Dendritic cell treated with granulocyte-macrophage colony-stimulating factor and Interleukin-4, amounts not matched to agents 40 ng/mL and 50 ng/mL, for 4 days (primary cell): Measurements from ENCODE around the gene ALDH1A1.
A peak's percentile ranks its signal among the peaks of the same experiment; 100 is the strongest.

Source experiments
- H3K27ac Mint-ChIP-seq: one replicate; pipeline ENCODE4 v1.8.0; 2022; ENCODE audit warnings: mild to moderate bottlenecking, mixed read lengths
- H3K27me3 Mint-ChIP-seq: one replicate; pipeline ENCODE4 v1.8.0; 2022; ENCODE audit warnings: mild to moderate bottlenecking, mixed read lengths
- H3K36me3 Mint-ChIP-seq: one replicate; pipeline ENCODE4 v1.8.0; 2022; ENCODE audit warnings: low read depth, mixed read lengths
- H3K4me1 Mint-ChIP-seq: one replicate; pipeline ENCODE4 v1.8.0; 2022; ENCODE audit warnings: low read depth, mixed read lengths
- H3K4me3 Mint-ChIP-seq: one replicate; pipeline ENCODE4 v1.8.0; 2022; ENCODE audit warnings: mild to moderate bottlenecking, moderate library complexity, mixed read lengths
- H3K9me3 Mint-ChIP-seq: one replicate; pipeline ENCODE4 v1.8.0; 2022; ENCODE audit warnings: mixed read lengths
- intact Hi-C: fragments of 100-400 bp; cut with micrococcal nuclease; formaldehyde crosslinking; loops from one replicate; pipeline ENCODE4 v1.15.0; 2022

ALDH1A1 gene

DNA sequence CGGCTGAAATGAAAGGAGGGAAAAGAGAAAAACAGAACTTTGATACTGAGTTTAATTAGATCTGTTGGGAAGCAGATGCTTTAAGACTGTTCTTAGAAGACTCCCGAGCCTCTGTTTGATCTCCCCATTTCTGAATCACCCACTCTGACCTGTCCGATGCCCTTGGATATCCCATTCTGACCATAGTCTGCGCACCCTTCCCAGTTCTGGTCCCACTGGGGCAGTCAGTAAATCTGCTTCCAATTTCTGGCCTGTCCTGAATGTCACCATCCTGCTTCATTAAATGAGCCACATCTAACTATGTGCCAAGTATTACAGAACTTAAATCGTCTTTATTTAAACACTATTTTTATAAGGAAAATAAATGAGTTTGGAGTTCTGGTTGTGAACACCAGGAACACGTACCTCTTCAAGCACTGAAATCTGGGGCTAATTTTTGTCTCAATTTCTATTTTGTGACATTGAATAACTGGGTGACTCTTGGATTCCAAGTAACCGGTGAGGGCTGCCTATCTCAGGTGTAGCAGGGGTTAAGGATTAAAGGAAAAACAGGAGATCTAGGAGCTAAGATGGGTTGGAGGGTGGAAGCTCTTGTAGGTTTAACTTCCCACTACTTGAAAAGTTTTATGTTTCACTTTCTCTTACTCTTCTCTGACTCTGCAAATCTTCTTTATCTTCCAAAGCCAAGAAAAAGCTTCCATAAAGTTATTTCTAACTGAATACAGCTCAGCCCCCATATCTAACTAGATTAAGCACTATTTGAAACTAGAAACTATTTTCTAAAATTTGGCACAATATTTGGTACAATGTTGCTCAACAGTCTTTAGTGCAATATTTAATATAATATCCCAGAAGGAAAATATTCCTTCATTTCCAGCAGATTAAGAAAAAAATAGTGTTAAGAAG lies 40.1 kb downstream of the ALDH1A1 start:
- Mint-ChIP-seq H3K9me3 (no peaks in the 10 kb centered on the region), H3K4me3 (no peak overlapping the region), H3K36me3 (peaks cover 10% of the 10 kb centered on the region), H3K27ac (no peak overlapping the region), H3K4me1 (peaks cover 9% of the 10 kb centered on the region), H3K27me3 (no peaks in the 10 kb centered on the region)
- intact Hi-C loops, result no loop called here

- H3K27me3 Mint-ChIP-seq, result no peaks in the 10 kb centered on the region
- no peaks in the 10 kb centered on the region for H3K9me3 Mint-ChIP-seq
- no peak overlapping the region for H3K4me3 Mint-ChIP-seq
- intact Hi-C loops, result no loop called here
- H3K27ac Mint-ChIP-seq, result no peak overlapping the region
- peaks cover 17% of the 10 kb centered on the region for H3K4me1 Mint-ChIP-seq
- H3K36me3 Mint-ChIP-seq, result peaks cover 10% of the 10 kb centered on the region
Measured at GRCh38 chr9:72911816-72912215, 41.0 kb downstream of the ALDH1A1 start.

DNA sequence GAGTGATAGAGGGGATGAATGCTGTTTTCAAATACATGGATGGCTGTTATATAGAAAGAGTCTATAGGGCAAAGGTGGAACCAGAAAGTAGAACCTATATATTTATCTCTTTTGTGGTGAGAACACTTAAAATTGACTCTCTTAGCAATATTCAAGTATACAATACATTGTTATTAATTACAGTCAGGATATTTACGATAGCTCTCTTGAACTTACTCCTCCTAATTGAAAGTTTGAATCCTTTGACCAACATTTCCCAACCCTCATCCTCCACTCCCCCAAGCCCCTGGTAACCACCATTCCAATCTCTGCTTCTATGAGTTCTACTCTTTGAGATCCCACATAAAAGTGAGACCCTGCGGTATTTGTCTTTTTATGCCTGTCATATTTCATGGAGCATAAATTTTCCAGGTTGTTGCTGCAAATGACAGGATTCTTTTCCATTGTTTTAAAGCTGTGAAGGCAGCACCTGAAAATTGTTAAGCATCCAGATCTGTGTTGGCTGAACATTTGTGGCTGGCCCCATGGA lies 41.5 kb downstream of the ALDH1A1 start:
- Mint-ChIP-seq H3K27ac (no peak overlapping the region), H3K9me3 (no peaks in the 10 kb centered on the region), H3K27me3 (no peaks in the 10 kb centered on the region), H3K4me3 (no peak overlapping the region), H3K4me1 (peaks cover 20% of the 10 kb centered on the region), H3K36me3 (peaks cover 6% of the 10 kb centered on the region)
- intact Hi-C loops, result no loop called here

GRCh38 chr9:72909428-72909827 lies 43.4 kb downstream of the ALDH1A1 start:
- no peaks in the 10 kb centered on the region for H3K27me3 Mint-ChIP-seq
- H3K4me1 Mint-ChIP-seq, result peaks cover 25% of the 10 kb centered on the region
- intact Hi-C loops, result loop anchor here (5.0 kb wide), 1 partner anchor 43 kb away; the partner anchor contains the start of gene ALDH1A1
- no peak overlapping the region for H3K4me3 Mint-ChIP-seq
- no peak overlapping the region for H3K27ac Mint-ChIP-seq
- H3K36me3 Mint-ChIP-seq, result no peaks in the 10 kb centered on the region
- H3K9me3 Mint-ChIP-seq, result no peaks in the 10 kb centered on the region

- intact Hi-C loops, result loop anchor here (5.0 kb wide), 1 partner anchor 45 kb away; the partner anchor contains the start of gene ALDH1A1
- peak overlapping the region; percentile 66 for H3K27ac Mint-ChIP-seq
Measured at GRCh38 chr9:72907421-72907820, 45.4 kb downstream of the ALDH1A1 start.

GRCh38 chr9:72906810-72907209 lies 46.0 kb downstream of the ALDH1A1 start:
- Mint-ChIP-seq H3K27ac (peak overlapping the region; percentile 66), H3K36me3 (no peaks in the 10 kb centered on the region), H3K4me3 (peak overlapping the region; percentile 17), H3K27me3 (no peaks in the 10 kb centered on the region), H3K9me3 (no peaks in the 10 kb centered on the region), H3K4me1 (peaks cover 25% of the 10 kb centered on the region)
- intact Hi-C loops, result loop anchor here (5.0 kb wide), 1 partner anchor 45 kb away; the partner anchor contains the start of gene ALDH1A1

More at GRCh38 chr9:72907421-72907820, 45.4 kb downstream of the ALDH1A1 start:
- Mint-ChIP-seq H3K4me3 (peak overlapping the region; percentile 17), H3K9me3 (no peaks in the 10 kb centered on the region), H3K36me3 (no peaks in the 10 kb centered on the region), H3K27me3 (no peaks in the 10 kb centered on the region), H3K4me1 (peaks cover 25% of the 10 kb centered on the region)

- Mint-ChIP-seq H3K36me3 (no peaks in the 10 kb centered on the region), H3K9me3 (no peaks in the 10 kb centered on the region), H3K4me3 (no peak overlapping the region), H3K27ac (no peak overlapping the region), H3K27me3 (no peaks in the 10 kb centered on the region), H3K4me1 (peaks cover 25% of the 10 kb centered on the region)
- intact Hi-C loops, result loop anchor here (5.0 kb wide), 1 partner anchor 47 kb away; the partner anchor contains the start of gene ALDH1A1
Measured at GRCh38 chr9:72905514-72906480, 47.1 kb downstream of the ALDH1A1 start.

GRCh38 chr9:72904267-72905093 lies 48.4 kb downstream of the ALDH1A1 start:
- no peaks in the 10 kb centered on the region for H3K27me3 Mint-ChIP-seq
- intact Hi-C loops, result loop anchor here (5.0 kb wide), 1 partner anchor 48 kb away; the partner anchor contains the start of gene ALDH1A1
- peaks cover 25% of the 10 kb centered on the region for H3K4me1 Mint-ChIP-seq
- H3K9me3 Mint-ChIP-seq, result no peaks in the 10 kb centered on the region
- H3K36me3 Mint-ChIP-seq, result no peaks in the 10 kb centered on the region
- H3K27ac Mint-ChIP-seq, result peak overlapping the region; percentile 0
- no peak overlapping the region for H3K4me3 Mint-ChIP-seq

DNA sequence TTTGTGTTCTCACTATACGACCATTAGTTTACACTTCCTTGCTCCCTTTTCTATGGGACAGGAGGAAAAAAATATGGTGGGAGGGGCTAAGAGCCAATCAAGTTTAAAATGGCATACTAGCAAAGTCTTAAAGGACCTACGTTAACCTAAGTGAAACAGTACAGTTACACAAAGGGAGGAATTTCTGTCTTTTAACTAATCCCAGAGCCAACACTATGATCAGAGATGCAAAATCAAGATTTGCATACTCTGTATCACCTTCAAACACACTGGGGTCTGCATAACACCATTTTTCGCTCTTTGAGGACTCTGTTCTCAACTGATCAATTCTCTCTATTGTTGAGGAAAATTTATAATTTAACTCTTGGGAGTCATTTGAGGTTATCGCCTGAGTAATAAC lies 49.8 kb downstream of the ALDH1A1 start:
- no peak overlapping the region for H3K4me3 Mint-ChIP-seq
- peaks cover 25% of the 10 kb centered on the region for H3K4me1 Mint-ChIP-seq
- no peaks in the 10 kb centered on the region for H3K9me3 Mint-ChIP-seq
- intact Hi-C loops, result no loop called here
- no peak overlapping the region for H3K27ac Mint-ChIP-seq
- H3K27me3 Mint-ChIP-seq, result no peaks in the 10 kb centered on the region
- no peaks in the 10 kb centered on the region for H3K36me3 Mint-ChIP-seq

DNA sequence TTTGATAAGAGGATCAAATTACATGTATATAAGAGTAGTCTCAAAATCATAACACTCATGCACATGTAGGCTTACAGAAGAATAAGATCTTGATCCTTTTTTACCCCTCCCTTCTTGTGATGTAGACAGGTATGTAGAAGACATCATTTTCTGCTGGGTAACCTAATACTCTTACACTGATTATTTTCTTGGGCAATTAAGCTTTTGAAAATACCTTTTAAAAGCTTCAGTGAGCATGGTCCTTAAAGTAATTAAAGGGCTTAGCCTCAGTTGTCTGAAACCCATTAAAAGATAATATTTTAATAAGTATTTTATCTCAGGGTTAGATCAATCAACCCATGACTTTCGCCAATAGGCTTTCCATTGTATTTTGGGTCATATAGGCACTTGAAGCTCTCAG lies 50.6 kb downstream of the ALDH1A1 start:
- Mint-ChIP-seq H3K36me3 (no peaks in the 10 kb centered on the region), H3K4me3 (no peak overlapping the region), H3K9me3 (no peaks in the 10 kb centered on the region), H3K27ac (no peak overlapping the region), H3K4me1 (peaks cover 18% of the 10 kb centered on the region), H3K27me3 (no peaks in the 10 kb centered on the region)
- intact Hi-C loops, result no loop called here

- Mint-ChIP-seq H3K4me3 (no peak overlapping the region), H3K4me1 (peaks cover 10% of the 10 kb centered on the region), H3K36me3 (no peaks in the 10 kb centered on the region), H3K27ac (no peak overlapping the region), H3K27me3 (no peaks in the 10 kb centered on the region), H3K9me3 (no peaks in the 10 kb centered on the region)
- intact Hi-C loops, result no loop called here
Measured at GRCh38 chr9:72899734-72900477, 52.9 kb downstream of the ALDH1A1 start.
